HCT116 (cell line): ENCODE results near the gene ACTR3. TPM values are rescaled to one million over a fixed set of nuclear protein-coding genes. Genes with fewer than 3 reads are reported as not detected.

ENCODE experiments used
- ATAC-seq: fragments of 200-7000 bp; cut with Tn5 transposase; 2 replicates; pipeline ENCODE4 v1.9.1; 2020; ENCODE audit warnings: mild to moderate bottlenecking, moderate library complexity
- BruUV-seq: library from RNA; stranded (reverse); fragments of 400-500 nt; replicated peaks from 2 replicates; lab custom pipeline; 2021; lab: Mats Ljungman, UMichigan
- CTCF ChIA-PET: fragments of 300-600 bp; sonication (Branson Sonifier 250); formaldehyde crosslinking; loops from one replicate; lab custom pipeline; 2021; ENCODE audit warnings: antibody characterized with exemption; lab: Charles Lee
- POLR2A ChIA-PET: fragments of 300-600, 350-600 bp; sonication (Branson Sonifier 250); formaldehyde crosslinking; loops from one replicate; lab custom pipeline; 2021; ENCODE audit warnings: antibody characterized with exemption; lab: Charles Lee
- RAD21 ChIA-PET, 2 experiments: fragments of 300-600 bp; sonication (Branson Sonifier 250); formaldehyde crosslinking; loops; one replicate each; lab custom pipeline; 2023; ENCODE audit warnings: low total read pairs in 2 of 2; ENCODE audit not compliant: uncharacterized antibody in 2 of 2, unreplicated experiment in 2 of 2, low non-redundant PET in 1 of 2; lab: Charles Lee
- DNase-seq: peaks from one replicate; pipeline ENCODE4 v3.0.0-alpha.2; 2010; ENCODE audit warnings: low read depth, low spot score
- H2AFZ ChIP-seq: fragments of 200-600 bp; shearing (Covaris generic), sonication (generic); 2 replicates; pipeline ENCODE4 v1.6.1; 2017; ENCODE audit warnings: low read depth, mixed run types, mixed read lengths, antibody characterized with exemption, low read length; ENCODE audit not compliant: poor library complexity, severe bottlenecking
- H3K27ac ChIP-seq: 2 replicates; pipeline ENCODE4 v1.5.1; 2012; ENCODE audit warnings: low read depth, low read length
- H3K27me3 ChIP-seq: fragments of 200-600 bp; sonication (generic); 2 replicates; pipeline ENCODE4 v1.6.1; 2016; ENCODE audit warnings: mixed run types, low read length, mixed read lengths; ENCODE audit not compliant: insufficient read depth
- H3K36me3 ChIP-seq, 2 experiments: fragments of 200-500 bp in 1 of 2; fragments of 200-600 bp in 1 of 2; sonication (Bioruptor generic) in 1 of 2; sonication (generic) in 1 of 2; 2 replicates each; pipeline versions ENCODE4 v1.5.1 to v1.6.1; 2014 to 2016; ENCODE audit warnings: low read length in 2 of 2, inconsistent platforms in 1 of 2, mixed read lengths in 1 of 2, mixed run types in 1 of 2; ENCODE audit not compliant: insufficient read depth in 2 of 2, control insufficient read depth in 1 of 2
- H3K4me1 ChIP-seq, 2 experiments: fragments of 200-600 bp in 1 of 2; sonication (generic) in 1 of 2; 2 replicates each; pipeline versions ENCODE4 v1.5.1 to v1.6.1; 2012 to 2017; ENCODE audit warnings: low read length in 2 of 2, inconsistent platforms in 1 of 2, mild to moderate bottlenecking in 1 of 2, mixed read lengths in 1 of 2, mixed run types in 1 of 2, moderate library complexity in 1 of 2; ENCODE audit not compliant: insufficient read depth in 2 of 2, control insufficient read depth in 1 of 2
- H3K4me2 ChIP-seq: fragments of 200-600 bp; sonication (generic); 2 replicates; pipeline ENCODE4 v1.6.1; 2017; ENCODE audit warnings: mixed run types, low read length, mixed read lengths
- H3K4me3 ChIP-seq, 2 experiments: fragments of 200-600 bp in 1 of 2; sonication (generic) in 1 of 2; replicated peaks in 1 of 2; 2 replicates each; pipeline ENCODE4 v1.5.1; 2011 to 2016; ENCODE audit warnings: low read length in 2 of 2, control low read depth in 1 of 2, low read depth in 1 of 2, mild to moderate bottlenecking in 1 of 2, mixed read lengths in 1 of 2, mixed run types in 1 of 2
- H3K79me2 ChIP-seq: fragments of 200-600 bp; sonication (generic); 2 replicates; pipeline ENCODE4 v1.6.1; 2017; ENCODE audit warnings: mild to moderate bottlenecking, mixed run types, low read length, moderate library complexity, mixed read lengths; ENCODE audit not compliant: insufficient read depth
- H3K9ac ChIP-seq: fragments of 200-600 bp; sonication (generic); 2 replicates; pipeline ENCODE4 v1.6.1; 2016; ENCODE audit warnings: low read length, mixed read lengths
- H3K9me2 ChIP-seq: fragments of 200-600 bp; sonication (generic), shearing (Covaris generic); 2 replicates; pipeline ENCODE4 v1.6.1; 2017; ENCODE audit warnings: mixed run types, mild to moderate bottlenecking, moderate library complexity; ENCODE audit not compliant: insufficient read depth
- H3K9me3 ChIP-seq, 2 experiments: fragments of 200-500 bp in 1 of 2; fragments of 200-600 bp in 1 of 2; sonication (Bioruptor generic) in 1 of 2; sonication (generic) in 1 of 2; 2 replicates each; pipeline ENCODE4 v1.6.1; 2014 to 2017; ENCODE audit warnings: low read length in 2 of 2, mixed read lengths in 2 of 2, inconsistent platforms in 1 of 2, low read depth in 1 of 2, mild to moderate bottlenecking in 1 of 2, mixed run types in 1 of 2, moderate library complexity in 1 of 2; ENCODE audit not compliant: control insufficient read depth in 1 of 2, insufficient read depth in 1 of 2
- H4K20me1 ChIP-seq: fragments of 200-600 bp; sonication (generic), shearing (Covaris generic); 2 replicates; pipeline ENCODE4 v1.6.1; 2017; ENCODE audit warnings: mixed run types, mild to moderate bottlenecking, moderate library complexity; ENCODE audit not compliant: insufficient read depth
- CEBPB ChIP-seq: IDR thresholded peaks from 2 replicates; pipeline ENCODE4 v1.6.1; 2012; ENCODE audit warnings: low read depth
- EGR1 ChIP-seq: IDR thresholded peaks from 2 replicates; pipeline ENCODE4 v1.6.1; 2012; ENCODE audit warnings: low read depth
- EZH2 ChIP-seq: fragments of 200-600 bp; sonication (generic); IDR thresholded peaks from 2 replicates; pipeline ENCODE4 v1.6.1; 2017; ENCODE audit warnings: antibody characterized with exemption, mixed run types
- EZH2phosphoT487 ChIP-seq: fragments of 200-600 bp; IDR thresholded peaks from 2 replicates; pipeline ENCODE4 v1.6.1; 2018; ENCODE audit warnings: antibody characterized with exemption, borderline replicate concordance
- FOSL1 ChIP-seq: IDR thresholded peaks from 2 replicates; pipeline ENCODE4 v1.6.1; 2012; ENCODE audit warnings: low read depth
- JUND ChIP-seq: IDR thresholded peaks from 2 replicates; pipeline ENCODE4 v1.6.1; 2012
- POLR2A ChIP-seq: IDR thresholded peaks from 2 replicates; pipeline ENCODE4 v1.7.0; 2011; ENCODE audit warnings: borderline replicate concordance; ENCODE audit not compliant: insufficient read depth, insufficient read length; ENCODE audit errors: extremely low read depth
- RAD21 ChIP-seq: IDR thresholded peaks from 2 replicates; pipeline ENCODE4 v1.6.1; 2012; ENCODE audit warnings: low read depth, mild to moderate bottlenecking
- SIN3A ChIP-seq: IDR thresholded peaks from 2 replicates; pipeline ENCODE4 v1.6.1; 2012; ENCODE audit warnings: low read depth
- SP1 ChIP-seq: IDR thresholded peaks from 2 replicates; pipeline ENCODE4 v1.6.1; 2012; ENCODE audit warnings: low read depth
- YY1 ChIP-seq: IDR thresholded peaks from 2 replicates; pipeline ENCODE4 v1.6.1; 2011; ENCODE audit warnings: low read length, low read depth, moderate library complexity, mild to moderate bottlenecking; ENCODE audit not compliant: insufficient replicate concordance; ENCODE audit errors: extremely low read depth
- ZNF274 ChIP-seq: fragments of 200-500 bp; sonication (Bioruptor generic); IDR thresholded peaks from 2 replicates; pipeline ENCODE4 v1.6.1; 2014; ENCODE audit warnings: mild to moderate bottlenecking, low read depth, low read length, inconsistent platforms
- intact Hi-C: fragments of 100-400 bp; cut with micrococcal nuclease; formaldehyde crosslinking; loops from 2 replicates; pipeline ENCODE4 v1.10.0; 2022
- total RNA-seq: library from RNA; stranded (reverse); gene quantifications from one replicate; pipeline ENCODE4 v1.2.1, GENCODE V29; 2021; ENCODE audit not compliant: unreplicated experiment
- TF ChIP-seq, protein P1 (sequence below): IDR thresholded peaks from 2 replicates; pipeline ENCODE4 v1.6.1; 2012

The ACTR3 gene
- total RNA-seq, 1 experiment from 2014 or later: 232 TPM

GRCh38 chr2:113892004-113892710 lies 2.3 kb downstream of the ACTR3 start:
- no peaks in the 10 kb centered on the region for H3K9me3 ChIP-seq
- ChIA-PET POLR2A (no interaction called here), RAD21 (no interaction called here), CTCF (no interaction called here)
- peak overlapping the region; percentile 76; the same call in 1 of the 2 replicates for H3K4me2 ChIP-seq
- H4K20me1 ChIP-seq: no peaks in the 10 kb centered on the region
- no peaks in the 10 kb centered on the region for H3K9me2 ChIP-seq
- intact Hi-C loops: no loop called here
- H3K9ac ChIP-seq: no peak overlapping the region
- TF ChIP-seq YY1: no peak
- H3K27ac ChIP-seq: no peak overlapping the region
- no peaks in the 10 kb centered on the region; a peak in 1 of 4 replicates for H3K36me3 ChIP-seq
- BruUV-seq: no TSS peak
- peaks cover 47 to 52% of the 10 kb centered on the region in 2 experiments for H3K4me1 ChIP-seq
- no peaks in the 10 kb centered on the region for H3K27me3 ChIP-seq
- peaks cover 69% of the 10 kb centered on the region for H3K79me2 ChIP-seq
- H3K4me3 ChIP-seq: no peak overlapping the region
- ATAC-seq (no peak), DNase-seq (no peak)
- H2AFZ ChIP-seq: no peak overlapping the region

GRCh38 chr2:113894156-113894743 lies 4.4 kb downstream of the ACTR3 start:
- Histone ChIP-seq H3K79me2 (peaks cover 90% of the 10 kb centered on the region), H4K20me1 (no peaks in the 10 kb centered on the region), H3K27ac (peak overlapping the region; percentile 67), H3K9ac (peak overlapping the region; percentile 21), H3K4me1 (peaks cover 41 to 44% of the 10 kb centered on the region in 2 experiments), H3K4me3 (peak overlapping the region in 1 of 2 experiments; percentile 14; a peak in 3 of 4 replicates), H3K9me3 (no peaks in the 10 kb centered on the region), H3K27me3 (no peaks in the 10 kb centered on the region), H3K4me2 (peak overlapping the region; percentile 61), H3K36me3 (no peaks in the 10 kb centered on the region; a peak in 1 of 4 replicates), H2AFZ (no peak overlapping the region), H3K9me2 (no peaks in the 10 kb centered on the region)
- ATAC-seq: peak; percentile 20
- no TSS peak for BruUV-seq
- TF ChIP-seq EZH2 (no peak), JUND (peak; percentile 56), EGR1 (peak; percentile 42; the same call in 1 of the 2 replicates), POLR2A (no peak), RAD21 (no peak), EZH2phosphoT487 (no peak), YY1 (no peak), SIN3A (peak; percentile 57; the same call in 1 of the 2 replicates), SP1 (no peak), CEBPB (peak; percentile 52; the same call in 1 of the 2 replicates), ZNF274 (no peak), FOSL1 (peak; percentile 55; the same call in 1 of the 2 replicates)
- TF ChIP-seq, protein P1, sequence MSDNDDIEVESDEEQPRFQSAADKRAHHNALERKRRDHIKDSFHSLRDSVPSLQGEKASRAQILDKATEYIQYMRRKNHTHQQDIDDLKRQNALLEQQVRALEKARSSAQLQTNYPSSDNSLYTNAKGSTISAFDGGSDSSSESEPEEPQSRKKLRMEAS: peak; percentile 46; the same call in 1 of the 2 replicates
- intact Hi-C loops: no loop called here
- POLR2A ChIA-PET: interaction anchor here (0.7 kb wide), 1 partner anchor 19 kb away, joined by 3 read pairs; no protein-coding TSS in a partner anchor
- CTCF ChIA-PET: interaction anchor here (1.2 kb wide), 1 partner anchor 17 kb away, joined by 4 read pairs; no protein-coding TSS in a partner anchor
- RAD21 ChIA-PET: no interaction called here
- peak; percentile 29 for DNase-seq
